SKM-1 treated with dmso at 0.1 percent for 144 hours (cell line): Measurements from ENCODE around the gene PLXNB1.

Experiments used
- DNase-seq: peaks from one replicate; lab custom pipeline; 2025; ENCODE audit not compliant: unreplicated experiment; lab: John Stamatoyannopoulos, UW

Gene PLXNB1

DNA sequence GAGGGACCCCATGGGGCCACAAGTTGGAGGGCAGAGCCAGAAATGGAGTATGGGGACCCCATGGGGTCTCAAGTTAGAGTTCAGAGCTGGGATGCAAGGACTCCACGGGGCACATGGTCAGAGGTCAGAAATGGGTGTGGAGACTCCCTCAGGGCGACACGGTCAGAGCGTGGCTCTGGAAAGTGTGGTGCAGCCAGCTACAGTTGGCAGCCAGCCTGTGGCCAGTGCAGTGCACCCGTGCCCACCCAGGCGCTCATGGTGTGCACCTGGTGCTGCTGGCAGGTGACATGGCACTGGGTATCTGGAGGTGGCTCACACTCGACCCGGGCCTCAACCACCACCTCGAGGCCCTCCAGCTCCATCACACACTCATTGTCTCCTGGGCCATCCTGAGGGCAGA, 11.2 kb downstream of the PLXNB1 start:
- no peak for DNase-seq

DNA sequence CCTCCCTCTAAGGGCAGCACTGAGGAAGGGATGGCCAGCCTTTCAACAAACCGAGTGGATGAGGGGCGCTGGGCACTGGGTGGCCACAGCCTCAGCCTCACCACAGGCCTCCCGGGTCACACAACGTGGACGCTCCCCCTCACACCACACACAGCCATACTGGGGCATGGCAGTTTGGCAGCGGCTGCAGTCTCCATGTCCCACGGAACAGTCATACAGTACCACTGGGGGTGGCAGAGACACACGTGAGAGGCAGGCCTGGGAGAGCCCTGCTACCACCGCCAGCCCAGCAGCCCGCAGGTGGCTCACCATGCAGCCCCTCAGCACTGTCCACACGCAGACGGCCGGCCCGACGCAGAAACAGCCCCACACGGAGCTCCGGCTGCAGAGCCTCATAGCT, 11.7 kb downstream of the PLXNB1 start:
- no peak for DNase-seq

DNA sequence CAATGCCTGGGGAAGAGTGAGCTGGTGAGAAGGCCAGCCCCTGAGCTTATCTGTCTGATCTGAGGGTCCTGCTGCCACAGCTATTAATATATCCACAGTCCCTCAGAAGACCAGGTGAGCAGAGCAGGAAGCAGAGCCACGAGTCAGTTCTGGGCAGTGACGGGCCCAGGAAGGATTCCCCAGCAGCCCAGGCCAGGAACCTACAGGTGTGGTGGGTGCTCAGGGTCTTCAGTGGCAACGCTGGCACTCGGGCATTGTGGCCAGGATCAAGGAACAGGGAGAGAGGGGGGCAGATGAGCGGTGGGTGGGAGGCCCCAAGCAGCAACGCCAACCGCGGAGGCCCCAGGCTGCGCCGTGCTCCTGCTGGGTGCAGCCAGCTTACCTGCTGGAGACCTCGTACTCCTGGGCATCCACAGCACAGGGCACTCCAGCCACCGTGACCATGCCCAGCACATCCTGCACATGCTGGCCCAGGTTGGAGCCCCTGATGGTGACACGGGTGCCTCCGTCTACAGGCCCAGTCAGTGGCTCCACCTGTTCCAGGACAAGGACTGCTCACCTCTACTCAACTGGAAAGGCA, 12.3 kb downstream of the PLXNB1 start:
- no peak for DNase-seq

DNA sequence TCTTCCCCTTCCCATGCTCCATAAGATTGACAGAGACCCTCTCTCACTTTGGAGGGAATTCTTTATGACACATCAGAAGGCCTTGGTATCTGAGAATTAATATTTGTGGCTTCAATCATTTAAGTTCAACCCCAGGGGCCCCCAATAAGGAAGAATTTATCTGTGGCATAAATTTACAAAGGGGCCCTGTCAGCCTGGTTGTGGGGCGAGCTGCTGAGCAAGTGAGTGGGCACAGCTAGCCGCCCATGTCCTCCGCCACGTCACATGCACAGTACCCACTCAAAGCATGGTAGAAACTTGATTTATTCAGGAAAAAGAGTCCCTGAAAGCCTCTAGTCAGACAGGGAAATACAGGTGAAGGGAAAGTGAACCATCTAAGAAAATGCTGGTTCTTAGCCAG, 13.3 kb downstream of the PLXNB1 start:
- DNase-seq: no peak

DNA sequence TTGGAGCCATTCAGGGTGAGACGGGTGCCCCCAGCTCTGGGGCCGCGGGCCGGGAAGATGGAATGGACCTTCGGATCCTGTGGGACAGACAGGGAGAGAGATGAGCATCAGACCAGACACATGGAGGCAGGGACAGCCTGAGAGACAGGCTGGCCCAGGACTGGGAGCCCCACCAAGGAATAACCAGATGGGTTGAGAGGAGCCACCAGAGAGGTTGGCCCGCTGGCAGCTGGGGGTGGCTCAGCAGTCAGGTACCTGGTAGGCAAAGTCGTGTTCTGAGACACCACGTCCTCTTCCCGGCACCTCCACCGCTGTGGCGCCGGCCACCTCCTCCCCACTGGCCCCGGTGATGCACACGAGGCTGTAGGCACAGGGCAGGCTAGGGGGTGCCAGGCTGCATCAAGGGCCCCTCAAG, 13.8 kb downstream of the PLXNB1 start:
- DNase-seq: no peak

DNA sequence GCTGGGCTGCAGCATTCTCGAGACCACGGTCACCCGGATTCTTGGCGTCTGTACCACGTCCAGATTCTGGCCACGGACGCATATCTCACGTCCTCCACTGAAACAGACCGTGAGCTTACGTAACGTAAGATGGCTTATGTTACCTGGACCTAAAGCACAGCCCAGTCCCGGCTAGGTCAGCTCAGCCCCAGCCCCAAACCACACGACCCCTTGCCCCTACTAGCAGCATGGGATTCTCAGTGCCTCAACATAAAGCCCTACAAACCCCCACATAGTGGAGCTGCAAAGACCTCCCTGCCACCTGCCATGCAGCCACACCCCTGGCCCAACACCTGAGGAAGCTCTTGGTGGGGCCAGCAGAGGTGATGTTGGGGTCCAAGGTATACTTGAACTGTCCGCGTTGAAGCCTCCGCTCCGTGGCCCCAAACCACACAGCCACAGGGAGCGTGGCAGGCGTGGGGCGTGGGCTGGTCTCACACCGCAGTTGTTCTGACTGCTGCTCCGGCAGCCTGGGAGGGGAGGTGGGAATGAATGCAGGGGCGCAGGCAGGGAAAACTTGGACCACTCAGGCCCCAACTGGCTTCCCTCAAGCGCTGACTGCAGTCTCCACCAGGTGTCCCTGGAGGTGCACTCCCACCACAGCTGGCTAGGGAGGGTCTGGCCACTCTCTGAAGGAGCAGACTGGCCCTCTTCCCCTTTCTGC, 14.5 kb downstream of the PLXNB1 start:
- DNase-seq: no peak

DNA sequence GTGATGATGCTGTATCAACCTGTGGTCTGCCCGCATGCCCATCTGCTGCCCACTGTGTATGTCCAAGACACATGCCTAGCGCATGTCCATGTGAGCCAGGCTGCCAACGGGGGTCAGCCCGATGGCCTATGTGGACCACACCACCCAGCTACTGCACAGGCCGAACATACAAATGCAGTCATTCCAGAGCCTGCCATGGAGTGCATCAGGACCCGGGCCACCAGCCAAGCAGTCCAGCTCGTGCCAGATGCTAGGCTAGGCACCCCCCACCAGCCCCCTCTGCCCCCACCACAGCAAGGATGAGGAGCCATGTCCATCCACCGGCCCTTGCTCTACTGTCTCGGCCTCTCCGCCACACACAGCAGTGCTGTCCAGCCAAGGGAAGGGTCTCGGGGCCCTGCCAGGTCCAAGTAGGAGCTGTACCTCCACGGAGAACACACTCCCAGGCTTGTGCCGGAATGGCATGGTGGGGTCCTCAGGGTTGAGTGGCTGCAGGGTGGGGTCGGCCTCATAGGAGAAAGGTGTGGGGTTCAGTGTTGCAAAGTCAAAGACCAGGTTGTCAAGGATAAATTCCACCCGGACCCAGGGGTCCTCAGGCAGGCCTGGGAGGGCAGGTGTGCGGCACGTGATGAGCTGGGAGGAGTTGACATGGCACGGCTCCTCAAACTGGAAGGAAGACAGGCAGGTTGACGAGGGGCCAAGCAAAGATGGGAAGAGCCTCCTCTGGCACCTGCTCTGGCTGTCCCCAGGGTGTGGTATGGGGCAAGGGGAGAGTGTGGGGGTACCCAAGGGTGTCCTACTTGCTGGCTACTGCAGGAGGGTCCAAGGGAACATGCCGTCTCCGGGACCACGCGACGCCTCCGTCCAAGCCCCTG, 15.3 kb downstream of the PLXNB1 start:
- DNase-seq: no peak

DNA sequence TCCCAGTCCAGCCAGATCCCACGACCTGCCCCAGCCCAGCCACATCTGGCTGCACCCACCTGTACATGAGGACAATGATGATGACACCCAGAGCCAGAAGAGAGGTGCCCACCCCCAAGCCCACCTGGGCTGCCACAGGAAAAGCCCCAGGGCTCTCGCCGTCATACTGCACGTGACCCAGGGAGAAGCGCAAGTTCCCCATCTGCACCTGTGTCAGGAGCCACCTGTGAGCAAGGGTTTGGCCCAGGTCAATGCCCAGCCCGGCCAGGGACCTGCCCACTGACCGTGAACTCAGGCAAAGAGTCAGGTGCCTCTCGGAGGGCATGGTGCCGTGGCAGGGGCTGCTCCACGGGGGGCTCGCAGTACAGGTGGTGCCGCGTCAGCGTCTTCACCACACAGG, 16.3 kb downstream of the PLXNB1 start:
- DNase-seq: no peak

DNA sequence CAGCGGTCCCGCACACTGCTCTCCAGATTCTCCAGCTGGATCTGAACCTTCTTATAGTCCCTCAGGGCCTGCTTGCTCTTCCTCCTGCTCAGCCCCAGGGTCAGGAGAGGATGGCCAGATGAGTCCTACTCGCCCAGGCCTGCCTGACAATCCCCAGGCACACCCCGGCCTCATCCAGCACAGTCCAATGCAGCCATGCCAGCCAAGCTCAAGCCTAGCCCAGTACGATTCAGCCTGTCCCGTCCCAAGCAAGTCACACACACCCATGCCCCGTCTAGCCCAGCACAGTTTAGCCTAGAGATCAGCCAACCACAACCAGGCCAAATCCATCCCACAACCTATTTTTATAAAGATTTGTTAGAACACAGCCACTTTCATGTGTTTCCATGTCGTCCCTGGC, 16.8 kb downstream of the PLXNB1 start:
- no peak for DNase-seq

DNA sequence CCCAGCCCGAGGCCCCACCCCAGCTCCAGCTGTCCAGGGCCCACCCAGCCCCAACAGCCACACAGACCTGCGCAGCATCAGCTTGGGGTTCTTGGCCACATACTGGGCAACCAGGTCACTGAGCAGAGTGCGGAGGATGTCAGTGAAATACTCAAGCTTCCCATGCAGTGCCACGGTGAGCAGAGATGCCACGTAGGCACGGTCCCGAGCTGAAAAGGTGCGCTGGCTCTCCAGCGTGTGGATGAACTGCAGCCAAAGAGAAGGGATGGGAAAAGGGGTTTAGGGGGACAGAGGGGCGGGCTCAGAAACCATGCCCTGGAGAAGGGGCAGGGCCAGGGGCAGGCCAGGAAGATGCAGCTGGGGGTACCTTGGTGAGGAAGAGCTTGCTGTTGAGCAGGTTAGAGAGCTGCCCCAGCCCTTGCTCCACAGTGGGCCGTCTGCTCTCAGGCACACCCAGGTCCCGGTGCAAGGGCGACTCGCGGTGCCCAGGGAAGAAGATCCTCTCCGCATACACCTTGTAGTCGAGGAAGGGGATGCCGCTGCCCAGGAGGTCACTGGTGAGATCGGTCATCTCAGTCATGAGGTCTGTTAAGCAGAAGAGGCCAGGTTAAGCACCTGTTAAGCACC, 17.4 kb downstream of the PLXNB1 start:
- DNase-seq: no peak

DNA sequence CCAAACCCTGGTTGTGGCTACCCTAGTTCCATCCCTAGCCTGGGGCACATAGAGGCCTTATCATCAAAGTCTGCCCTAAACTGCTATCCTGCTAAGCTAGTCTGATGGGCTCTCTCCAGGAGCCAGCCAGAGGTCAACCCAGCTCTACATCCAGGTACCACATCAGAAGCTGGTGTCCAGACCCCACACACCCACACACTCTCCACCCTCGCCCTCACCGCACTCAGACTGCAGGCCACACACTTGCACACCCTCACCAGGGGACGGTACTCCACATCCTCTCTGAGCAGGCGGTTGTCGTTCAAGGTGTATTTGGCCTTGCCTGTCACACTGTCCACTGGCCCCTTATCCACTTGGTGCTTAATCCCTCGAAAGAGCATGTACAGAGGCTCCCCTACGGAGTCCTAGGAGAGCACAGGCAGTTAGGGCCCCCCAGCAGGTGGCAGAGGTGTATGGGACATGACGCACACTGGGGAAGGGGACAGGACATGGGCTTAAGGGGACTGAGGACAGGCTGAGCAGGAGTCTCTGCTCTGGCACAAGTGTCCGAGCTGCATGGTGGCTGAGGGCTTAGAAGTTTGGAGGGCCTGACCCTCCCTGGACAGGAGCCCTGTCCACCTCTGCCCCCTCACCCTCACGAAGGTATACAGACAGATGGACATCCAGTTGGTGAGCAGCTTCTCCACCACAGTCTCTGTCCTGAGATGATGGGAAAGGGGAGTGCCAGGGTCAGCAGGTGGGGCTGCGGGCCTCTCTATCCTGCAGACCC, 18.1 kb downstream of the PLXNB1 start:
- no peak for DNase-seq

DNA sequence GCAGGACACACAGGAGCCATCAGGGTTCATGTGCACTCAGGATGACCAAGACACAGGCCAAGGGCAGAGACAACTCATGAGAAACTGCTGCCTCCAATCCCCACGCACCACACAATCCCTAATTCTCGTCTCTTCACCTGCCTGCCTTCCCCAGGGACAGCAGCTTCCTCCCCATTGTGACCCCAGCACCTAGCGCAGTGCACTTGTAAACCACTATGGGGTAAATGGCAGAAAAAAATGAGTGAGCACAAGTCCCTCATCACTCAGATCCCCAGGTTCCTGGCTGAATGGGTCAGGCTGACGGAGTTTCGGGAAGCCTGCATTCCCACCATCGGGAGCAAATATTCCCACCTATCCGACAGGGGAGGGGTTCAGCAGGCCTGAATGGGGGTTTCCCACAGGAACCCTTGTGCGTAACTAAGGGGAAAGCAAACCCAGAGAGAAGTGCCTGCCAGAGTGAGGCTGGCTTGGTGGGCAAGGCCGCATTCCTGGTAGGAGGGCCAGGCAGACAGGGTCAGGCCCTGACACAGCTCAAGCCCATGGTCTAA, 18.8 kb downstream of the PLXNB1 start:
- DNase-seq: no peak

DNA sequence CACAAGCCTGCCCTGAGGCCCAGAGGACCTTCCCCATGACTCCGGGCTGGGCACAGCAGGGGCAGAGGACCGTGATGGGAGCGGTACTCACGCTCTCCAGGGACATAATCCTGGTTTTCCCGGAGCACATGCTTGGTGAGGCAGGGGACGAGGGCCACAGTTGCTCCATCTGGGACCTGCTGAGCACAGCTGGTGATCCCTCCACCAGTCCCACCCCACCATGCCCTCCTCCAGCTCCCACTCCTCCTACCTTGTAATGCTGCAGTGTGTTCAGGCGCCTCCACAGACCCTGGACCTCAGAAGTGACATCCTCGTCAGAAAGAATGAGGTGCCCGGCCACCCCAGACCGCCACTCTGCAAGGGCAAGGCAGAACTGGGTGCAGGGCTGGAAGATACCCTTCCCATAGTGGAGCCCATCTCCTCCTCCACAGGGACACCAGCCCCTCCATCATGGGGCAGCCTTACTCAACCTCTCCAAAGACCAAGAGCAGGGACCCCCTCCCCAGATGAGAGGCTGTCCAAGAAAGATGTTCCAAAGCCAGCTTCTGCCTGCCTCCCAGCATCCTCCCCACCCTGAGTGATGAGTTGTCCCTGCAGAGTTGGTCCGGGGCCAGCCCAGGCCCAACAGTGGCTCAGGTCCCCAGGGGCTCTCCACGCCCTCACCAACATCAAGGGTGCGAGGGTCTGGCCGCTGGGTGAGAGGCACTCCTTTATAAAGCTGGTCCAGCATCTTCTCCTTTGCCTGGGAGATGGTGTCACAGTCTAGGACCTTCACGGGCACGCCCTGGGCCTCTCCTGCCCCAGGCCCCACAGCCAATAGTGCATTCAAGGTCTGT, 19.5 kb downstream of the PLXNB1 start:
- DNase-seq: no peak

DNA sequence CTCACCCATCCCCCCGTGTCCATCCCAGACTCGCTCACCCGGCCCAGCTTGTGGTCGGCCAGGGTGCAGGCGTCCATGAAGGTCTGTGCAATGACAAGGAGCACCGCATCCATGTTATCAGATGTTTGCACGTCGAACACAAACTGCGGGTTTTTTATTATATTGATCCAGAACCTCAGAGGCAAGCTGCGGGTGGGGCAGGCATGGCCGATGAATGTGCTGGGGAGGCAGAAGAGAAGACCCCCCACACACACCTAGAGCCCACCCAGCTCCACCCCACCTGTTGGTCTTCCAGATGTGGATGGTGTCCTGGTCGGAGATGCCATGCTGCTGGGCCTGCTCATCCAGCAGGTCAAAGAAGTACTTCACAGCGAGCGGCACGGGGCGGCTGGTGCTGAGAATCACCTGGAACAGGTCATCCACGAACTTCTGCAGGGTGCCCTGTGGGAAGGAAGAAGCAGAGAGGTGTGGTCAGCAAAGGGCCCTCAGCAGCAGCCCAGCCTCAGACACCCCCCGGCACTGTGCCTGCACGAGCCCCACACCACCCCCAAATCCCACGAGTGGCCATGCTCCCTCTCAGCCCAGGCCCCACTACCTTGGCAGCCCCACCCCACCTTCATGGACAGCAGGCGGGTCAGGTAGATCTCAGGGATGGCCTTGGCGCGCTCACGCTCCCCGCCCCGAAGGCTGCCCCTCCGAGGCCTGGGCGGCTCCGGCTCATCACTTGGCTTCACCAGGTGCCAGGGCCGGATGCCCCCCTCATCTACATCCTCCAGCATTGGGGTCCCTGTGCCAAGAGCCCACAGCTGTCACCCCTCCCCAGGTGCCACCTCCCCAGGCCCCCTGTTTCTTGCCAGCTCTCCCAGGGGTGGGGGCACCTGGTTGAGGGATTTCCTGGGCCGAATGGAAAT, 20.3 kb downstream of the PLXNB1 start:
- no peak for DNase-seq

DNA sequence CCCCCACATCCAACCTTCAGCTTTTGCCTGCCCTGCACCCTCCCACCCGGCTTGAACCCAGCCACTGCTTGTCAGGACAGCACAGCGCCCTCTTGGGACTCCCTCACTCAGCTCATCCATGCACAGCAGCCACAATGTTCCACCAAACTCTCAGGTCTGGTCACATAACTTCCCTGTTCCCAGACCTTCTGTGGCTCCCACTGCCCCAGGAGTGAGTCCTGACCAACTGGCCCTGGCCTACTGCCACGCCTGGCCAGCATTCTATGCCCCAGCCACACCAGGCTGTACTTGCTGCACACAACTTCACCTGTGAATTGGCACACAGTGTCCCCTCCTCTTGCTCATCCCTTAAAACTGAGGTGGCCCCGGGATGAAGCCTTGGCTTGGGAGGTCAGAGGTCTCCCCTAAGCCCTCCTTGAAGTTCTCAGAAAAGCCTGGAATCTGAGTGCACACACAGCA, 21.0 kb downstream of the PLXNB1 start:
- DNase-seq: no peak

DNA sequence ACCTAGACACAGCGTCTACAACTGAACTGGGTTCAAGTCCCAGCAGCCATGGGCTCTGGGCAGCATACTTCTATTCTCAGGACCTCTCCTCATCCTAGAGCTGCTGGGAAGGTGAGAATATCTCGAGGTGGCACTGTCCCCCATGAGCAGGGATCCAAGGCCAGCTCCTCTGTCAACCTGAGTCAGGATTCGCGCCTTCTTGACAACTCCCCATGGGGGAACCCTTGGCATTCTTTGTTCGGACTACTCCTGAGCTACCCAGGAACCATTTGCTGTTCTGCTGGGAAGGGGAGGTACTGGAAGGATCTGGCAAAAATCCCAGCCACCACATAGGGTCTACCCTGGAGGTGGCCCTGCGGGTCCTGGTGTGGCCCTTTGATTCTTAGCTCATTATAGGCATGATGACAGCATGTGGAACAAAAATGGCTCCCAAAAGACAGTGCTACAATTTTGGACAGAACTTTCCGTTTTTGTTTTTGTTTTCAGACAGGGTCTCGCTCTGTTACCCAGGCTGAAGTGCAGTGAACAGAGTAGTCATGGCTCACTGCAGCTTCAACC, 22.3 kb downstream of the PLXNB1 start:
- DNase-seq: no peak

DNA sequence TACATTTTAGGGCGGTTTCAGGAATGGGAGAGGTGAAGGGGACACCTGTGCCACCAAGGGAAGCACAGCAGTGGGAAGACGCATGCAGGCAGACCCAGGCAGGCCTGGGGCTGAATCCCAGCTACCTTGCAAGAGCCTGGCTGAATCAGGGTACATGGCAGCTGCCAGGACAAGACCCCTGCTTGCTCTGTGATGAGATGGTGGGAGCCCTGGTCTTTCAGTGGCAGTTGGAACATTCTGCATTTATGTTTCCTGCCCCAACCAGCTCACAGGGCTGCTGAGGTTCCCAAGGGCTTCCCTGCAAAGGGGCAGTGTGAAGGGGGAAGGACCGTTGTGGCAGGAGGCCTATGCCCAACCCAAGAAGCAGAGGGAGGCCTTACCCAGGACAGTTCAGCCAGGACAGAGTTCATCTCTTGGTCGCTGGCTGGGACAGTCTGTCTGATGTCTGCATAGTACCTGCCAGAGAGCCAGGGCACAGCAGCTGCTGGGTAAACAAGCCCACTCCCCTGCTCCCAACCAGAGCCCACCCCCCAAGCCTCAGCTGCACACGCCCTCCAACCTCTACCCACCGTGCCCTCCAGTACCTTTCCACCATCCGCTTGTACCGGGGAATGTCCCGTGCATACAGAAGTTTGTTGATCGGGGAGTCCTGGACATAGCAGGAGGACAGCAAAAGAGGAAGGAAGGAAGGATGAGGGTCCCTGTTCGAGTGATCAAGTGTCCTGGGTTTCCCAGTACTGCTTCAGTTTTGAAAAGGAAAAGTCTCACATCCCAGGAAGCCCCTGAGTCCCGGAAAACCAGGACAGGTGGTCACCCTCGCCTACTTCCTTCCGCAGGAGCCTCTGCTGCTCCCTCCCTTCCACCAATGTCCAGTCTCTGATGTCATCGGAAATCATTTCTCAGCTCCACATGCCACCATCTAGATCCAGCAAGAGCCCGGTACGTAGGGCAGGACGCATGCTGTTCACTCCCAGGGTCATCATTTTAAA, 23.1 kb downstream of the PLXNB1 start:
- no peak for DNase-seq
